Right lobe of liver (tissue), 4 donors: Measurements from ENCODE around the gene FYCO1.

Source experiments
- POLR2A ChIP-seq: fragments of 450-650 bp; IDR thresholded peaks from one replicate; pipeline ENCODE4 v1.6.1; 2017; ENCODE audit warnings: antibody characterized with exemption, mild to moderate bottlenecking
- TF ChIP-seq, protein P1 (sequence below), 4 donors: fragments of 200-600 bp in 3 of 4; fragments of 450-650 bp in 1 of 4; IDR thresholded peaks; one replicate each; pipeline versions ENCODE4 v1.5.1 to v1.8.0; 2016 to 2022; ENCODE audit warnings: antibody characterized with exemption in 4 of 4, mild to moderate bottlenecking in 2 of 4
- donor health status: DM: no; HTN: no; CAD: no.
- donor health status: DM: no; HTN: no; CAD: no.
- donor health status: DM: no; HTN: yes; CAD: no.

DNA sequence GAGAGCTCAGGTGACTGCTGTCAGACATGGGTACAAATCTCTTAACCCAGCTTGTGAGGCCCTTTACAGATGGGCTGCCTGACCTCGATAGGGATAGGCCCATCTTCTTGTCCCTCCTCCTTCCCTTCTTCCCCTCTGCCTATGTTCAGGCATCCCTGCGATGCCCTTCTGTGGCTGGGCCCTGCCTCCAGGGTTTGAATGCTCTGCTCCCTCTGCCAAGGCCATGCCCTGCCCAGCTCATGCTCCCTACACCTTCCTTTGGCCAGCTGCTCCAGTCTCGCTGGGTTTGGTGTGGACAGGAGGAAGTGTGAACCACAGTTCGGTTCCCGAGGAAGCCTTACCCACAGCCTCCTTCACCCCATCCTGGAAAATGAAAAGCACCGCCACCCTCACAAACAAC, 4.3 kb downstream of the FYCO1 start:
- TF ChIP-seq POLR2A = no peak
- TF ChIP-seq, protein P1, sequence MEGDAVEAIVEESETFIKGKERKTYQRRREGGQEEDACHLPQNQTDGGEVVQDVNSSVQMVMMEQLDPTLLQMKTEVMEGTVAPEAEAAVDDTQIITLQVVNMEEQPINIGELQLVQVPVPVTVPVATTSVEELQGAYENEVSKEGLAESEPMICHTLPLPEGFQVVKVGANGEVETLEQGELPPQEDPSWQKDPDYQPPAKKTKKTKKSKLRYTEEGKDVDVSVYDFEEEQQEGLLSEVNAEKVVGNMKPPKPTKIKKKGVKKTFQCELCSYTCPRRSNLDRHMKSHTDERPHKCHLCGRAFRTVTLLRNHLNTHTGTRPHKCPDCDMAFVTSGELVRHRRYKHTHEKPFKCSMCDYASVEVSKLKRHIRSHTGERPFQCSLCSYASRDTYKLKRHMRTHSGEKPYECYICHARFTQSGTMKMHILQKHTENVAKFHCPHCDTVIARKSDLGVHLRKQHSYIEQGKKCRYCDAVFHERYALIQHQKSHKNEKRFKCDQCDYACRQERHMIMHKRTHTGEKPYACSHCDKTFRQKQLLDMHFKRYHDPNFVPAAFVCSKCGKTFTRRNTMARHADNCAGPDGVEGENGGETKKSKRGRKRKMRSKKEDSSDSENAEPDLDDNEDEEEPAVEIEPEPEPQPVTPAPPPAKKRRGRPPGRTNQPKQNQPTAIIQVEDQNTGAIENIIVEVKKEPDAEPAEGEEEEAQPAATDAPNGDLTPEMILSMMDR (IDR thresholded peaks at IDR 0.05) = no peak
